H1 (cell line): ENCODE results near the gene FBXL17. TPM values are rescaled to one million over a fixed set of nuclear protein-coding genes. Genes with fewer than 3 reads are reported as not detected.

ENCODE experiments used
- CTCF ChIA-PET: fragments of 300-600 bp; sonication (Branson Sonifier 250); formaldehyde crosslinking; loops from one replicate; lab custom pipeline; 2021; ENCODE audit not compliant: partially characterized antibody; lab: Charles Lee
- POLR2A ChIA-PET: fragments of 300-600 bp; sonication (Branson Sonifier 250); formaldehyde crosslinking; loops from one replicate; lab custom pipeline; 2021; ENCODE audit warnings: inconsistent platforms; ENCODE audit not compliant: partially characterized antibody; lab: Charles Lee
- DNase-seq, 2 experiments: peaks; one replicate each; pipeline versions ENCODE4 v3.0.0 to v3.0.0-alpha.2; 2010 to 2022; ENCODE audit warnings: low spot score in 2 of 2, low read depth in 1 of 2, mixed read lengths in 1 of 2
- FAIRE-seq: peaks from 2 replicates; lab custom pipeline; 2011; peaks lifted over from hg19 to GRCh38; lab: Jason Lieb, UNC
- H2AFZ ChIP-seq: 2 replicates; pipeline ENCODE4 v1.8.1; 2012; ENCODE audit warnings: low read length, inconsistent platforms
- H2AK5ac ChIP-seq: 2 replicates; pipeline ENCODE4 v1.6.1; 2013; ENCODE audit warnings: low read depth, low read length
- H2BK120ac ChIP-seq: replicated peaks from 2 replicates; pipeline ENCODE3; 2013; ENCODE audit warnings: low read depth, low read length, inconsistent platforms
- H2BK12ac ChIP-seq: 2 replicates; pipeline ENCODE4 v1.6.1; 2013; ENCODE audit warnings: low read depth, low read length
- H2BK15ac ChIP-seq: 2 replicates; pipeline ENCODE4 v1.6.1; 2013; ENCODE audit warnings: low read length
- H2BK20ac ChIP-seq: 2 replicates; pipeline ENCODE4 v1.6.1; 2013; ENCODE audit warnings: low read length
- H2BK5ac ChIP-seq: 2 replicates; pipeline ENCODE4 v1.6.1; 2013; ENCODE audit warnings: low read depth, low read length
- H3K14ac ChIP-seq: 2 replicates; pipeline ENCODE4 v1.6.1; 2013; ENCODE audit warnings: inconsistent platforms; ENCODE audit not compliant: insufficient read length
- H3K18ac ChIP-seq: 2 replicates; pipeline ENCODE4 v1.6.1; 2013; ENCODE audit warnings: low read length; ENCODE audit errors: extremely low read depth
- H3K23ac ChIP-seq: 2 replicates; pipeline ENCODE4 v1.6.1; 2013; ENCODE audit warnings: inconsistent platforms; ENCODE audit not compliant: insufficient read length
- H3K23me2 ChIP-seq: 2 replicates; pipeline ENCODE4 v1.6.1; 2013; ENCODE audit warnings: low read depth, low read length
- H3K27ac ChIP-seq: 2 replicates; pipeline ENCODE4 v1.6.1; 2011; ENCODE audit warnings: low read depth, low read length, inconsistent platforms
- H3K27me3 ChIP-seq, 4 experiments: replicated peaks in 1 of 4; 1 replicate in 1 of 4; 2 replicates in 3 of 4; pipeline versions ENCODE4 v1.6.1 to v1.8.1; 2011 to 2013; ENCODE audit warnings: low read length in 3 of 4, mild to moderate bottlenecking in 3 of 4, inconsistent platforms in 2 of 4, mixed read lengths in 2 of 4, moderate library complexity in 1 of 4; ENCODE audit not compliant: control insufficient read depth in 3 of 4, insufficient read depth in 3 of 4; ENCODE audit errors: extremely low read depth in 1 of 4
- H3K36me3 ChIP-seq, 4 experiments: 2 replicates each; pipeline versions ENCODE4 v1.6.1 to v1.8.1; 2011 to 2013; ENCODE audit warnings: mild to moderate bottlenecking in 4 of 4, low read length in 3 of 4, moderate library complexity in 2 of 4, control low read depth in 1 of 4, inconsistent platforms in 1 of 4; ENCODE audit not compliant: insufficient read depth in 4 of 4, control insufficient read depth in 2 of 4
- H3K4ac ChIP-seq: replicated peaks from 2 replicates; pipeline ENCODE3; 2013; ENCODE audit warnings: low read length, low read depth, mixed read lengths, inconsistent platforms; ENCODE audit not compliant: insufficient read length
- H3K4me1 ChIP-seq, 4 experiments: replicated peaks in 1 of 4; 1 replicate in 1 of 4; 2 replicates in 3 of 4; pipeline versions ENCODE4 v1.6.1 to v1.8.1; 2011 to 2013; ENCODE audit warnings: low read length in 3 of 4, inconsistent platforms in 2 of 4, mixed read lengths in 1 of 4; ENCODE audit not compliant: insufficient read depth in 4 of 4, control insufficient read depth in 3 of 4
- H3K4me2 ChIP-seq, 2 experiments: 2 replicates each; pipeline versions ENCODE4 v1.6.1 to v1.8.1; 2011 to 2013; ENCODE audit warnings: low read depth in 2 of 2, low read length in 2 of 2, control low read depth in 1 of 2, inconsistent platforms in 1 of 2, mild to moderate bottlenecking in 1 of 2; ENCODE audit not compliant: insufficient read depth in 1 of 2
- H3K4me3 ChIP-seq, 4 experiments: fragments of 200-600, 300-600 bp in 1 of 4; sonication (generic), shearing (Covaris generic), sonication (Bioruptor Twin) in 1 of 4; 2 replicates each; pipeline versions ENCODE4 v1.5.1 to v1.8.1; 2011 to 2016; ENCODE audit warnings: low read length in 4 of 4, low read depth in 3 of 4, control low read depth in 2 of 4, inconsistent platforms in 2 of 4, mild to moderate bottlenecking in 2 of 4, mixed read lengths in 1 of 4, moderate library complexity in 1 of 4; ENCODE audit not compliant: insufficient read depth in 2 of 4; ENCODE audit errors: extremely low read depth in 1 of 4
- H3K56ac ChIP-seq: replicated peaks from 2 replicates; pipeline ENCODE3; 2013; ENCODE audit warnings: low read depth, mild to moderate bottlenecking, mixed read lengths, low read length, inconsistent platforms; ENCODE audit not compliant: insufficient read length
- H3K79me1 ChIP-seq: 2 replicates; pipeline ENCODE4 v1.6.1; 2013; ENCODE audit warnings: low read depth, low read length, control low read depth
- H3K79me2 ChIP-seq, 2 experiments: 2 replicates each; pipeline versions ENCODE4 v1.6.1 to v1.8.1; 2012 to 2013; ENCODE audit warnings: low read length in 2 of 2, mild to moderate bottlenecking in 2 of 2, inconsistent platforms in 1 of 2; ENCODE audit not compliant: insufficient read depth in 2 of 2, control insufficient read depth in 1 of 2
- H3K9ac ChIP-seq, 4 experiments: replicated peaks in 1 of 4; 1 replicate in 1 of 4; 2 replicates in 3 of 4; pipeline versions ENCODE4 v1.6.1 to v1.8.1; 2011 to 2013; ENCODE audit warnings: low read depth in 3 of 4, low read length in 3 of 4, control low read depth in 2 of 4, mild to moderate bottlenecking in 2 of 4, moderate library complexity in 2 of 4, inconsistent platforms in 1 of 4; ENCODE audit errors: extremely low read depth in 1 of 4
- H3K9me3 ChIP-seq, 2 experiments: 2 replicates each; pipeline versions ENCODE4 v1.6.1 to v1.8.1; 2012 to 2013; ENCODE audit warnings: mild to moderate bottlenecking in 2 of 2, moderate library complexity in 2 of 2, control low read depth in 1 of 2, inconsistent platforms in 1 of 2, low read depth in 1 of 2, low read length in 1 of 2, mixed read lengths in 1 of 2; ENCODE audit not compliant: insufficient read depth in 2 of 2
- H4K20me1 ChIP-seq, 2 experiments: replicated peaks in 1 of 2; 2 replicates each; pipeline versions ENCODE3 to v1.8.1; 2011 to 2013; ENCODE audit warnings: inconsistent platforms in 2 of 2, low read length in 2 of 2, mild to moderate bottlenecking in 1 of 2; ENCODE audit not compliant: insufficient read depth in 2 of 2, control insufficient read depth in 1 of 2
- H4K5ac ChIP-seq: 2 replicates; pipeline ENCODE4 v1.6.1; 2013; ENCODE audit warnings: low read length, low read depth, mixed read lengths, inconsistent platforms; ENCODE audit not compliant: insufficient read length
- H4K8ac ChIP-seq: 2 replicates; pipeline ENCODE4 v1.8.0; 2013; ENCODE audit warnings: mild to moderate bottlenecking, moderate library complexity, low read length, inconsistent platforms; ENCODE audit not compliant: insufficient read depth; ENCODE audit errors: extremely low read depth
- H4K91ac ChIP-seq: replicated peaks from 2 replicates; pipeline ENCODE3; 2013; ENCODE audit warnings: low read length, mixed read lengths, inconsistent platforms; ENCODE audit not compliant: insufficient read length
- ASH2L ChIP-seq: fragments of 200-600, 300-600 bp; sonication (generic); IDR thresholded peaks from one replicate; pipeline ENCODE4 v1.7.1; 2017; ENCODE audit warnings: low read length
- CBX5 ChIP-seq: fragments of 300-800, 300-1000 bp; sonication (generic); IDR thresholded peaks from 2 replicates; pipeline ENCODE4 v1.7.1; 2016; ENCODE audit warnings: antibody characterized with exemption, low read length, low read depth
- GTF2F1 ChIP-seq: IDR thresholded peaks from 2 replicates; pipeline ENCODE4 v1.6.1; 2012; ENCODE audit warnings: low read depth, low read length, improper control_type of control experiment, borderline replicate concordance
- KDM1A ChIP-seq: fragments of 200-600, 300-600 bp; sonication (generic); IDR thresholded peaks from 2 replicates; pipeline ENCODE4 v1.7.1; 2016; ENCODE audit warnings: mild to moderate bottlenecking, low read length, borderline replicate concordance
- SIN3A ChIP-seq, 2 experiments: IDR thresholded peaks in 1 of 2; conservative IDR thresholded peaks in 1 of 2; 2 replicates each; pipeline ENCODE4 v1.6.1; 2011 to 2012; ENCODE audit warnings: low read length in 2 of 2, improper control_type of control experiment in 1 of 2, low read depth in 1 of 2, mild to moderate bottlenecking in 1 of 2
- SP2 ChIP-seq: IDR thresholded peaks from 2 replicates; pipeline ENCODE4 v1.6.1; 2012; ENCODE audit warnings: mild to moderate bottlenecking, low read length, inconsistent platforms
- WGBS, 2 experiments: shearing (Covaris generic) in 1 of 2; methylation state at CpG; one replicate each; pipeline versions ENCODE4 v1.1.6 to v1.1.7; 2013 to 2015; ENCODE audit warnings: low lambda C conversion rate in 2 of 2, mixed read lengths in 2 of 2, inconsistent platforms in 1 of 2, low coverage in 1 of 2, missing lambda C conversion rate in 1 of 2; ENCODE audit not compliant: insufficient replicate concordance in 2 of 2, insufficient coverage in 1 of 2, insufficient read length in 1 of 2; ENCODE audit errors: extremely low coverage in 1 of 2, missing lambda C conversion rate in 1 of 2; 5-methylcytosine and 5-hydroxymethylcytosine counted together
- polyA plus RNA-seq, 7 experiments: library from polyadenylated mRNA; depleted of rRNA in 3 of 7; stranded (reverse) in 5 of 7; unstranded in 2 of 7; fragments of >200 nt in 5 of 7; fragments of 200-250 nt in 2 of 7; gene quantifications; 1 replicate in 5 of 7; 2 replicates in 1 of 7; 4 replicates in 1 of 7; pipeline versions ENCODE4 v1.2.1 to v1.2.3, GENCODE V29; 2011 to 2013; ENCODE audit warnings: missing spikeins in 2 of 7, mixed read lengths in 2 of 7
- total RNA-seq: library from RNA; stranded (reverse); fragmentation: NEBNext Ultra II Directional; extraction: Animal tissue kit (Norgen Biotek cat#: 25700); gene quantifications from 2 replicates; pipeline ENCODE4 v1.2.1, GENCODE V29; 2021

FBXL17 gene
- total and polyA plus RNA-seq, 2 of the 8 experiments (the other 6 are each of a cell fraction or from before 2014, with no cell fraction given): 0.35 to 4.3 TPM

DNA sequence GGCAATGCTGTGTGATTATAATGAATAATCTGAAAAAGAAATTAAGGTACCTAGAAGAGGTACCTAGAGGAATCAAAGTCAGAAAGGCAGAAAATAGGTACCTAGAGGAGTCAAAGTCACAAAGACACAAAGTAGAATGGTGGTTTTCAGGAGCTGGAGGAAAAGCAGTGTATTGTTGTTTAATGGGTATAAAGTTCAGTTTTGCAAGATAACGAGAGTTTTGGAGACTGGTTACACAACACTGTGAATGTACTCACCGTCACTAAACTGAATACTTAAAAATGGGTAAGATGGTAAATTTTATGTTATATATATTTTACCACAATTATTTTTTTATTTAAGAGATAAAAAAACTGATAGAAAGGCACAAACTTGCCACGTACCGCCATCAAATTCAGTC, 57.0 kb downstream of the FBXL17 start:
- Histone ChIP-seq H3K36me3 (no peaks in the 10 kb centered on the region), H3K4me1 (no peaks in the 10 kb centered on the region), H3K27ac (no peak overlapping the region), H2BK5ac (no peak overlapping the region), H2BK15ac (no peak overlapping the region), H3K56ac (no peak overlapping the region), H3K18ac (no peak overlapping the region), H3K23ac (no peak overlapping the region), H2BK120ac (no peak overlapping the region), H4K8ac (no peak overlapping the region), H3K14ac (no peak overlapping the region), H3K4me2 (no peak overlapping the region), H3K4ac (no peak overlapping the region), H3K27me3 (no peaks in the 10 kb centered on the region), H2BK12ac (no peak overlapping the region), H3K79me1 (no peaks in the 10 kb centered on the region), H4K5ac (no peak overlapping the region), H2AFZ (no peak overlapping the region), H4K91ac (no peak overlapping the region), H3K9ac (no peak overlapping the region), H4K20me1 (no peaks in the 10 kb centered on the region), H2BK20ac (no peak overlapping the region), H3K79me2 (no peaks in the 10 kb centered on the region), H3K9me3 (no peaks in the 10 kb centered on the region), H3K23me2 (no peaks in the 10 kb centered on the region), H2AK5ac (no peak overlapping the region), H3K4me3 (no peak overlapping the region)
- POLR2A ChIA-PET: no interaction called here
- no peak for TF ChIP-seq ASH2L
- no peak for TF ChIP-seq KDM1A
- no peak for TF ChIP-seq GTF2F1
- no peak for TF ChIP-seq SP2
- no peak for TF ChIP-seq SIN3A (conservative IDR thresholded peaks at IDR 0.05 in 1 of 2, IDR thresholded peaks at IDR 0.05 in 1 of 2; ENCODE audit: low read depth in 1 of 2, low read length in 2 of 2)
- no peak for TF ChIP-seq CBX5
- 89% methylated on average over 4 of the region's 4 CpGs; no CpG with 5 or more reads in 1 of the 2 experiments for WGBS, 2 experiments
- CTCF ChIA-PET: no interaction called here
- DNase-seq (no peak), FAIRE-seq (no peak)
